HepG2 (cell line): ENCODE data around the gene AP1M2. TPM values are rescaled to one million over a fixed set of nuclear protein-coding genes. Genes with fewer than 3 reads are reported as not detected.
A peak's percentile ranks its signal among the peaks of the same experiment; 100 is the strongest.

ENCODE experiments used
- ATF1 ChIP-seq: IDR thresholded peaks from 2 replicates; pipeline ENCODE4 v1.6.1; 2016; ENCODE audit warnings: mild to moderate bottlenecking, control low read depth
- HCFC1 ChIP-seq: fragments of 150-350 bp; IDR thresholded peaks from 2 replicates; pipeline ENCODE4 v1.6.1; 2014; ENCODE audit warnings: low read depth, low read length
- HIVEP1 ChIP-seq: sonication (generic); formaldehyde crosslinking; IDR thresholded peaks from 2 replicates; pipeline ENCODE4 v1.4.0; 2020; ENCODE audit warnings: mild to moderate bottlenecking, missing genetic modification reagents
- HMG20A ChIP-seq: IDR thresholded peaks from 2 replicates; pipeline ENCODE4 v1.6.1; 2016; ENCODE audit warnings: borderline replicate concordance
- MIER2 ChIP-seq: IDR thresholded peaks from 2 replicates; pipeline ENCODE4 v1.6.1; 2016; ENCODE audit warnings: missing biosample characterization, missing genetic modification reagents
- NAIF1 ChIP-seq: sonication (generic); formaldehyde crosslinking; IDR thresholded peaks from 2 replicates; pipeline ENCODE4 v1.5.0; 2020; ENCODE audit warnings: mild to moderate bottlenecking, missing genetic modification reagents, borderline replicate concordance
- PCBP1 ChIP-seq: fragments of 200-400 bp; formaldehyde crosslinking; IDR thresholded peaks from 2 replicates; pipeline ENCODE4 v1.6.1; 2017; ENCODE audit warnings: mild to moderate bottlenecking, low read depth, low read length, borderline replicate concordance
- PHF20 ChIP-seq: sonication (generic); formaldehyde crosslinking; IDR thresholded peaks from 2 replicates; pipeline ENCODE4 v1.5.0; 2020; ENCODE audit warnings: mild to moderate bottlenecking, missing genetic modification reagents
- POLR2A ChIP-seq, 2 experiments: IDR thresholded peaks; 2 replicates each; pipeline ENCODE4 v1.6.1; 2011; ENCODE audit warnings: low read depth in 2 of 2, low read length in 2 of 2, mild to moderate bottlenecking in 1 of 2, moderate library complexity in 1 of 2; ENCODE audit not compliant: insufficient read depth in 1 of 2
- RARA ChIP-seq: IDR thresholded peaks from 2 replicates; pipeline ENCODE4 v1.6.1; 2016; ENCODE audit warnings: missing genetic modification reagents, missing compliant biosample characterization
- RBM39 ChIP-seq: fragments of 200-400 bp; formaldehyde crosslinking; IDR thresholded peaks from one replicate; pipeline ENCODE4 v1.6.1; 2018; ENCODE audit warnings: antibody characterized with exemption, mild to moderate bottlenecking, low read depth, low read length; ENCODE audit not compliant: poor library complexity, severe bottlenecking
- SNAPC5 ChIP-seq: sonication (generic); formaldehyde crosslinking; IDR thresholded peaks from 2 replicates; pipeline ENCODE4 v1.8.1; 2023; ENCODE audit warnings: mild to moderate bottlenecking, missing genetic modification reagents, borderline replicate concordance
- THYN1 ChIP-seq: sonication (generic); formaldehyde crosslinking; IDR thresholded peaks from 2 replicates; pipeline ENCODE4 v1.8.1; 2023; ENCODE audit warnings: low read depth, mild to moderate bottlenecking, moderate library complexity, missing genetic modification reagents, borderline replicate concordance
- ZBTB21 ChIP-seq: sonication (generic); formaldehyde crosslinking; IDR thresholded peaks from 2 replicates; pipeline ENCODE4 v1.4.0; 2020; ENCODE audit warnings: missing genetic modification reagents
- ZBTB43 ChIP-seq: sonication (generic); formaldehyde crosslinking; conservative IDR thresholded peaks from 2 replicates; pipeline ENCODE4 v1.4.0; 2020; ENCODE audit warnings: missing genetic modification reagents
- ZFYVE20 ChIP-seq: sonication (generic); formaldehyde crosslinking; IDR thresholded peaks from 2 replicates; pipeline ENCODE4 v1.8.0; 2023; ENCODE audit warnings: low read depth, mild to moderate bottlenecking, moderate library complexity, missing genetic modification reagents, borderline replicate concordance
- ZMYM2 ChIP-seq: sonication (generic); formaldehyde crosslinking; IDR thresholded peaks from 2 replicates; pipeline ENCODE4 v1.8.0; 2022; ENCODE audit warnings: mild to moderate bottlenecking, missing genetic modification reagents
- ZNF276 ChIP-seq: sonication (generic); formaldehyde crosslinking; IDR thresholded peaks from 2 replicates; pipeline ENCODE4 v1.4.0; 2020; ENCODE audit warnings: mild to moderate bottlenecking, low read depth, missing genetic modification reagents
- ZNF597 ChIP-seq: sonication (generic); formaldehyde crosslinking; IDR thresholded peaks from 2 replicates; pipeline ENCODE4 v1.5.0; 2020; ENCODE audit warnings: missing genetic modification reagents
- ZNF724P ChIP-seq: sonication (generic); formaldehyde crosslinking; IDR thresholded peaks from 2 replicates; pipeline ENCODE4 v1.8.0; 2022; ENCODE audit warnings: missing genetic modification reagents, borderline replicate concordance
- ZNF777 ChIP-seq: sonication (generic); formaldehyde crosslinking; IDR thresholded peaks from 2 replicates; pipeline ENCODE4 v1.4.0; 2020; ENCODE audit warnings: missing genetic modification reagents
- ZNF780A ChIP-seq: sonication (generic); formaldehyde crosslinking; IDR thresholded peaks from 2 replicates; pipeline ENCODE4 v1.8.0; 2022; ENCODE audit warnings: mild to moderate bottlenecking, missing genetic modification reagents, moderate library complexity
- ZNF782 ChIP-seq: sonication (generic); formaldehyde crosslinking; IDR thresholded peaks from 2 replicates; pipeline ENCODE4 v1.4.0; 2020; ENCODE audit warnings: missing genetic modification reagents, mild to moderate bottlenecking, borderline replicate concordance
- ZNF879 ChIP-seq: sonication (generic); formaldehyde crosslinking; IDR thresholded peaks from 2 replicates; pipeline ENCODE4 v1.8.1; 2023; ENCODE audit warnings: missing genetic modification reagents
- ZNF891 ChIP-seq: sonication (generic); formaldehyde crosslinking; IDR thresholded peaks from 2 replicates; pipeline ENCODE4 v1.5.0; 2020; ENCODE audit warnings: mild to moderate bottlenecking, missing genetic modification reagents
- ZSCAN31 ChIP-seq: sonication (generic); formaldehyde crosslinking; IDR thresholded peaks from 2 replicates; pipeline ENCODE4 v1.5.0; 2020; ENCODE audit warnings: low read depth, mild to moderate bottlenecking, missing genetic modification reagents
- polyA plus RNA-seq, 8 experiments: library from polyadenylated mRNA; depleted of rRNA in 3 of 8; stranded (reverse) in 7 of 8; unstranded in 1 of 8; fragments of >200 nt; fragmentation: Illumina TruSeq in 4 of 8; extraction: Trizol in 4 of 8; gene quantifications; 2 replicates each; pipeline versions ENCODE4 v1.2.1 to v1.2.3, GENCODE V29; 2011 to 2016; ENCODE audit warnings: low read depth in 4 of 8, missing spikeins in 1 of 8, mixed read lengths in 1 of 8; ENCODE audit not compliant: insufficient read depth in 1 of 8
- total RNA-seq, 5 experiments: library from RNA; depleted of rRNA; stranded (reverse); fragments of >200 nt; fragmentation: Illumina TruSeq; extraction: Trizol; gene quantifications; 2 replicates each; pipeline ENCODE4 v1.2.3, GENCODE V29; 2016; ENCODE audit warnings: low read depth in 1 of 5

The AP1M2 gene
- total and polyA plus RNA-seq, 2 of the 13 experiments (the other 11 are each of a cell fraction or from before 2014, with no cell fraction given), result 6.3 to 76.8 TPM

- TF ChIP-seq ZNF276 (CRISPR knock-in tag) (0 out of 2 replicates have a peak, but pooled peaks have one; percentile 1), ZSCAN31 (CRISPR knock-in tag) (peak; percentile 43; the same call in 1 of the 2 replicates), ZNF780A (0 out of 2 replicates have a peak, but pooled peaks have one; percentile 61), PCBP1 (no peak), ZNF597 (no peak), HCFC1 (0 out of 2 replicates have a peak, but pooled peaks have one; percentile 12), NAIF1 (CRISPR knock-in tag) (0 out of 2 replicates have a peak, but pooled peaks have one; percentile 47), ZNF724P (CRISPR knock-in tag) (peak; percentile 98), PHF20 (CRISPR knock-in tag) (0 out of 2 replicates have a peak, but pooled peaks have one; percentile 47), HIVEP1 (CRISPR knock-in tag) (peak; percentile 76; the same call in 1 of the 2 replicates), ZMYM2 (CRISPR knock-in tag) (peak; percentile 80), HMG20A (CRISPR knock-in tag) (no peak), ZBTB43 (CRISPR knock-in tag) (no peak), ZNF879 (no peak), POLR2A (IDR thresholded peaks at IDR 0.05; ENCODE audit: insufficient read depth in 1 of 2, low read depth in 2 of 2, low read length in 2 of 2) (peak; percentile 18 to 71), RARA (CRISPR knock-in tag) (peak; percentile 88), ZNF782 (CRISPR knock-in tag) (no peak), THYN1 (no peak), ZNF777 (CRISPR knock-in tag) (peak; percentile 56; the same call in 1 of the 2 replicates), MIER2 (CRISPR knock-in tag) (peak; percentile 52; the same call in 1 of the 2 replicates), SNAPC5 (CRISPR knock-in tag) (0 out of 2 replicates have a peak, but pooled peaks have one; percentile 81), ZFYVE20 (CRISPR knock-in tag) (0 out of 2 replicates have a peak, but pooled peaks have one; percentile 79), RBM39 (peak; percentile 56), ZBTB21 (CRISPR knock-in tag) (no peak), ZNF891 (CRISPR knock-in tag) (no peak), ATF1 (CRISPR knock-in tag) (peak; percentile 79)
These were observed 18.1 kb downstream of the AP1M2 start, which contains the start of gene CDKN2D (continued) for GRCh38 chr19:10568826-10569651.
